Brain microvascular endothelial cell (primary cell): ENCODE measurements around the gene LCN6.

ENCODE experiments used
- DNase-seq: peaks from one replicate; pipeline ENCODE4 v3.0.0-alpha.2; 2020
- H3K27ac ChIP-seq: fragments of 250-450 bp; sonication (Bioruptor Pico); 2 replicates; pipeline ENCODE4 v1.5.1; 2020; ENCODE audit warnings: mild to moderate bottlenecking, moderate library complexity
- H3K27me3 ChIP-seq: fragments of 250-450 bp; sonication (Bioruptor Pico); replicated peaks from 2 replicates; pipeline ENCODE4 v1.5.1; 2020; ENCODE audit warnings: mild to moderate bottlenecking
- H3K36me3 ChIP-seq: fragments of 250-450 bp; sonication (Bioruptor Pico); replicated peaks from 2 replicates; pipeline ENCODE4 v1.5.1; 2020; ENCODE audit warnings: mild to moderate bottlenecking
- H3K4me3 ChIP-seq: 2 replicates; pipeline ENCODE4 v1.5.1; 2011; ENCODE audit warnings: low read depth, mild to moderate bottlenecking, control low read depth, low read length, moderate library complexity
- CTCF ChIP-seq: IDR thresholded peaks from 2 replicates; pipeline ENCODE4 v1.5.1; 2011; ENCODE audit warnings: low read depth, mild to moderate bottlenecking, moderate library complexity, low read length, control low read depth, inconsistent platforms; ENCODE audit errors: missing control alignments
- in situ Hi-C: cut with HindIII; loops from 2 replicates; pipeline ENCODE4 v1.10.0; 2017; ENCODE audit warnings: low sequenced_read_pairs, low pct_ligation_motif_present

The LCN6 gene

GRCh38 chr9:136697146-136697820 is 51.0 kb downstream of the LCN6 start:
- Histone ChIP-seq H3K27ac (no peak overlapping the region), H3K36me3 (no peaks in the 10 kb centered on the region), H3K4me3 (no peak overlapping the region), H3K27me3 (peaks cover 12% of the 10 kb centered on the region)
- DNase-seq, result no peak
- in situ Hi-C loops, result no loop called here
- no peak for TF ChIP-seq CTCF

- H3K4me3 ChIP-seq, result no peak overlapping the region
- peaks cover 7% of the 10 kb centered on the region for H3K27me3 ChIP-seq
- no peak for DNase-seq
- no peak for TF ChIP-seq CTCF
- in situ Hi-C loops, result no loop called here
- no peaks in the 10 kb centered on the region for H3K36me3 ChIP-seq
- no peak overlapping the region for H3K27ac ChIP-seq
These were observed 51.8 kb downstream of the LCN6 start for GRCh38 chr9:136696502-136696901.

- no peak for TF ChIP-seq CTCF
- in situ Hi-C loops, result no loop called here
- peaks cover 2% of the 10 kb centered on the region for H3K27me3 ChIP-seq
These were observed 52.4 kb downstream of the LCN6 start for GRCh38 chr9:136695955-136696354.

GRCh38 chr9:136695435-136695895 is 52.9 kb downstream of the LCN6 start:
- no peak for DNase-seq
- in situ Hi-C loops, result no loop called here
- H3K27me3 ChIP-seq, result peaks cover 2% of the 10 kb centered on the region

More at GRCh38 chr9:136695955-136696354, 52.4 kb downstream of the LCN6 start:
- no peak for DNase-seq
- no peaks in the 10 kb centered on the region for H3K36me3 ChIP-seq
- H3K4me3 ChIP-seq, result no peak overlapping the region
- no peak overlapping the region for H3K27ac ChIP-seq

GRCh38 chr9:136694872-136695247 is 53.5 kb downstream of the LCN6 start:
- H3K27me3 ChIP-seq, result peaks cover 2% of the 10 kb centered on the region
- in situ Hi-C loops, result no loop called here
- no peaks in the 10 kb centered on the region for H3K36me3 ChIP-seq
- no peak for TF ChIP-seq CTCF
- DNase-seq, result no peak
- H3K27ac ChIP-seq, result no peak overlapping the region
- no peak overlapping the region for H3K4me3 ChIP-seq

More at GRCh38 chr9:136695435-136695895, 52.9 kb downstream of the LCN6 start:
- no peaks in the 10 kb centered on the region for H3K36me3 ChIP-seq
- H3K27ac ChIP-seq, result no peak overlapping the region
- no peak for TF ChIP-seq CTCF
- H3K4me3 ChIP-seq, result no peak overlapping the region
